Epithelial cell of proximal tubule (primary cell): ENCODE results near the gene CARD19. TPM values are rescaled to one million over a fixed set of nuclear protein-coding genes. Genes with fewer than 3 reads are reported as not detected.

Experiments
- DNase-seq: peaks from one replicate; pipeline ENCODE4 v3.0.0-alpha.2; 2011; ENCODE audit warnings: low read depth
- H3K4me3 ChIP-seq: 2 replicates; pipeline ENCODE4 v1.5.1; 2011; ENCODE audit warnings: low read depth, mild to moderate bottlenecking, low read length
- CTCF ChIP-seq: conservative IDR thresholded peaks from 2 replicates; pipeline ENCODE4 v1.5.1; 2012; ENCODE audit warnings: low read depth, mild to moderate bottlenecking, low read length
- total RNA-seq: library from RNA; depleted of rRNA; stranded (reverse); fragments of >200 nt; gene quantifications from 2 replicates; pipeline ENCODE4 v1.2.3, GENCODE V29; 2015

Gene CARD19
- total RNA-seq, 1 donor from 2014 or later = 64.6 TPM

GRCh38 chr9:93134740-93135444 is 38.9 kb downstream of the CARD19 start:
- no peak for DNase-seq
- TF ChIP-seq CTCF = no peak
- peak overlapping the region; percentile 91 for H3K4me3 ChIP-seq

- H3K4me3 ChIP-seq = no peak overlapping the region
- no peak for DNase-seq
- no peak for TF ChIP-seq CTCF
Observed at GRCh38 chr9:93136011-93136440, 40.0 kb downstream of the CARD19 start.

GRCh38 chr9:93137362-93137761 is 41.3 kb downstream of the CARD19 start:
- no peak for TF ChIP-seq CTCF
- no peak overlapping the region for H3K4me3 ChIP-seq
- DNase-seq = no peak

- DNase-seq = no peak
- no peak overlapping the region for H3K4me3 ChIP-seq
- TF ChIP-seq CTCF = no peak
Observed at GRCh38 chr9:93138171-93138764, 42.3 kb downstream of the CARD19 start.

- DNase-seq = no peak
- TF ChIP-seq CTCF = no peak
- H3K4me3 ChIP-seq = no peak overlapping the region
Observed at GRCh38 chr9:93139365-93140182, 43.6 kb downstream of the CARD19 start.

- DNase-seq = no peak
Observed at GRCh38 chr9:93141771-93142483, 45.9 kb downstream of the CARD19 start.

More at GRCh38 chr9:93141771-93142483, 45.9 kb downstream of the CARD19 start:
- no peak overlapping the region for H3K4me3 ChIP-seq
- TF ChIP-seq CTCF = no peak
